Pancreas (tissue), 10 donors: ENCODE measurements around the gene SMOC1. TPM values are rescaled to one million over a fixed set of nuclear protein-coding genes. Genes with fewer than 3 reads are reported as not detected.

ENCODE experiments used
- ATAC-seq, 4 donors: fragments of 200-7000 bp; cut with Tn5 transposase; one replicate each; pipeline versions ENCODE4 v1.8.0 to v1.9.1; 2020; ENCODE audit warnings: mild to moderate bottlenecking in 4 of 4, moderate library complexity in 4 of 4
- DNase-seq, 6 donors: peaks; one replicate each; pipeline ENCODE4 v3.0.0-alpha.2; 2020
- FAIRE-seq: peaks from 2 replicates; lab custom pipeline; 2012; peaks lifted over from hg19 to GRCh38; lab: Jason Lieb, UNC
- H3K27ac ChIP-seq, 4 donors: fragments of 200-600 bp; sonication (generic); 1 replicate in 3 of 4; 2 replicates in 1 of 4; pipeline versions ENCODE4 v1.5.0 to v1.8.0; 2020
- H3K27me3 ChIP-seq, 4 donors: fragments of 200-600 bp; one replicate each; pipeline ENCODE4 v1.8.0; 2021
- H3K36me3 ChIP-seq, 3 donors: fragments of 200-600 bp; sonication (generic) in 1 of 3; one replicate each; pipeline versions ENCODE4 v1.5.0 to v1.8.0; 2020 to 2021
- H3K4me1 ChIP-seq, 3 donors: fragments of 200-600 bp; one replicate each; pipeline ENCODE4 v1.8.0; 2021
- H3K4me3 ChIP-seq, 4 donors: fragments of 200-600 bp; sonication (generic) in 2 of 4; one replicate each; pipeline versions ENCODE4 v1.5.0 to v1.8.0; 2020 to 2021
- H3K9me3 ChIP-seq, 4 donors: fragments of 200-600 bp; one replicate each; pipeline ENCODE4 v1.8.0; 2021
- CTCF ChIP-seq, 4 donors: fragments of 200-600 bp; sonication (generic) in 3 of 4; IDR thresholded peaks; one replicate each; pipeline versions ENCODE4 v1.5.0 to v1.8.0; 2021; ENCODE audit warnings: antibody characterized with exemption in 4 of 4
- WGBS, 2 donors: extraction: QIAGEN DNeasy Blood & Tissue Kit; methylation state at CpG; one replicate each; pipeline ENCODE4 v1.1.7; 2013; 5-methylcytosine and 5-hydroxymethylcytosine counted together
- intact Hi-C, 3 donors: fragments of 100-400 bp; cut with DNase I; formaldehyde crosslinking; loops; one replicate each; pipeline versions ENCODE4 v1.11.1 to v1.14.2; 2022
- polyA plus RNA-seq, 2 donors: library from polyadenylated mRNA; stranded (reverse); fragments of 200-250 nt; gene quantifications; one replicate each; pipeline ENCODE4 v1.2.3, GENCODE V29; 2013
- total RNA-seq, 6 donors: library from RNA; stranded (reverse); fragmentation: NEBNext Ultra II Directional in 4 of 6; extraction: Animal tissue kit (Norgen Biotek cat#: 25700) in 4 of 6; gene quantifications; one replicate each; pipeline versions ENCODE4 v1.2.1 to v1.2.4, GENCODE V29; 2021 to 2023
- donor health status: healthy with polysubstance abuse.
- donor health status: DM: no; HTN: no; CAD: no; lungs with moderate emphysema.
- donor health status: DM: no; HTN: no; CAD: no.
- donor health status: control.
- donor health status: control.
- donor health status: Bipolar disorder and iron deficiency.
- donor health status: DM: yes; HTN: yes; CAD: no.
- donor health status: DM: no; HTN: no; CAD: no.
- donor health status: DM: no; HTN: no; CAD: no.
- donor health status: DM: yes; HTN: yes; CAD: no.

Gene SMOC1
- total and polyA plus RNA-seq, 8 donors: 2.2 to 55.7 (median 6.3) TPM

- no peak overlapping the region for H3K27ac ChIP-seq
- DNase-seq: no peak
- TF ChIP-seq CTCF (IDR thresholded peaks at IDR 0.05): no peak
- no peaks in the 10 kb centered on the region for H3K36me3 ChIP-seq
- H3K27me3 ChIP-seq: no peaks in the 10 kb centered on the region
- intact Hi-C loops: no loop called here
- H3K4me1 ChIP-seq: peaks cover 4 to 16% (median 7%) of the 10 kb centered on the region in 3 donors
- H3K4me3 ChIP-seq: no peak overlapping the region
- ATAC-seq: no peak
- H3K9me3 ChIP-seq: no peaks in the 10 kb centered on the region
- FAIRE-seq: no peak
- 84 to 85% methylated on average over 2 of the region's 2 CpGs for WGBS, 2 donors
These were observed 125.6 kb downstream of the SMOC1 start for GRCh38 chr14:70004791-70005190.

- FAIRE-seq: no peak
- Histone ChIP-seq H3K27me3 (no peaks in the 10 kb centered on the region), H3K27ac (peak overlapping the region in 1 of 4 donors; percentile 24), H3K36me3 (no peaks in the 10 kb centered on the region), H3K4me1 (peaks cover 0 to 10% (median 7%) of the 10 kb centered on the region in 3 donors), H3K4me3 (no peak overlapping the region), H3K9me3 (no peaks in the 10 kb centered on the region)
- no peak for TF ChIP-seq CTCF (IDR thresholded peaks at IDR 0.05)
- ATAC-seq: peak; percentile 61 to 94 (median 78)
- intact Hi-C loops: no loop called here
- WGBS, 2 donors: 73 to 74% methylated on average over 5 of the region's 5 CpGs
- peak in 1 of 6 donors; percentile 65 for DNase-seq
These were observed 126.1 kb downstream of the SMOC1 start for GRCh38 chr14:70005281-70005805.

- Histone ChIP-seq H3K4me1 (peaks cover 0 to 9% (median 7%) of the 10 kb centered on the region in 3 donors), H3K36me3 (no peaks in the 10 kb centered on the region), H3K27me3 (no peaks in the 10 kb centered on the region), H3K4me3 (no peak overlapping the region), H3K9me3 (no peaks in the 10 kb centered on the region), H3K27ac (no peak overlapping the region)
- FAIRE-seq: no peak
- intact Hi-C loops: no loop called here
- 93% methylated on average over 6 of the region's 6 CpGs for WGBS, 2 donors
- no peak for TF ChIP-seq CTCF (IDR thresholded peaks at IDR 0.05)
- no peak for DNase-seq
- no peak for ATAC-seq
These were observed 127.5 kb downstream of the SMOC1 start for GRCh38 chr14:70006699-70007098.

GRCh38 chr14:70008284-70009262, 129.4 kb downstream of the SMOC1 start:
- Histone ChIP-seq H3K9me3 (no peaks in the 10 kb centered on the region), H3K36me3 (no peaks in the 10 kb centered on the region), H3K4me1 (peaks cover 0 to 9% (median 0%) of the 10 kb centered on the region in 3 donors), H3K27ac (no peak overlapping the region), H3K27me3 (no peaks in the 10 kb centered on the region), H3K4me3 (no peak overlapping the region)
- FAIRE-seq: no peak
- 71 to 73% methylated on average over 6 of the region's 6 CpGs for WGBS, 2 donors
- no peak for ATAC-seq
- no peak for DNase-seq
- intact Hi-C loops: no loop called here
- TF ChIP-seq CTCF (IDR thresholded peaks at IDR 0.05): no peak
